ENCODE results near the gene PDIK1L.

DNA sequence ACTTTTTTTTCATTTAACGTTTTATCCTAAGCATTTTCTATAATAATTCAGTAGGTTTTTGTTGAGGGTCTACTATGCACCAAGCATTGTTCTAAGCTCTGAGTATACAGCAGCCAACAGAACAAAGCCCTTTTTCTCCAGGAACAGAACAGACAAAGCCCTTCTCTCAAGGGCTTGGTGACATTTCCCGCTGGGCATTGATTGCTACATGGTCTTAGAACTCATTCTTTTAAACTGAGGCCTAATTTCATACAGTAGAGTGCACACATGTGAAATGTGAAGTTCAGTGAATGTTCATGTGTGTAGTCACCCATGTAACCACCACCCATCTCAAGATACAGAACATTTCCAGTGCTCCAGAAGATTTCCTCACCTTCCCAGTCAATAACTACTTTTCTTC is 15.2 kb upstream of the PDIK1L start:
- TF ChIP-seq, protein P1, sequence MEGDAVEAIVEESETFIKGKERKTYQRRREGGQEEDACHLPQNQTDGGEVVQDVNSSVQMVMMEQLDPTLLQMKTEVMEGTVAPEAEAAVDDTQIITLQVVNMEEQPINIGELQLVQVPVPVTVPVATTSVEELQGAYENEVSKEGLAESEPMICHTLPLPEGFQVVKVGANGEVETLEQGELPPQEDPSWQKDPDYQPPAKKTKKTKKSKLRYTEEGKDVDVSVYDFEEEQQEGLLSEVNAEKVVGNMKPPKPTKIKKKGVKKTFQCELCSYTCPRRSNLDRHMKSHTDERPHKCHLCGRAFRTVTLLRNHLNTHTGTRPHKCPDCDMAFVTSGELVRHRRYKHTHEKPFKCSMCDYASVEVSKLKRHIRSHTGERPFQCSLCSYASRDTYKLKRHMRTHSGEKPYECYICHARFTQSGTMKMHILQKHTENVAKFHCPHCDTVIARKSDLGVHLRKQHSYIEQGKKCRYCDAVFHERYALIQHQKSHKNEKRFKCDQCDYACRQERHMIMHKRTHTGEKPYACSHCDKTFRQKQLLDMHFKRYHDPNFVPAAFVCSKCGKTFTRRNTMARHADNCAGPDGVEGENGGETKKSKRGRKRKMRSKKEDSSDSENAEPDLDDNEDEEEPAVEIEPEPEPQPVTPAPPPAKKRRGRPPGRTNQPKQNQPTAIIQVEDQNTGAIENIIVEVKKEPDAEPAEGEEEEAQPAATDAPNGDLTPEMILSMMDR (conservative IDR thresholded peaks at IDR 0.05 in 1 of 2, IDR thresholded peaks at IDR 0.05 in 1 of 2; ENCODE audit: extremely low read depth in 1 of 2, insufficient read depth in 1 of 2, low read depth in 1 of 2, low read length in 2 of 2), result no peak
- TF ChIP-seq EZH2 (IDR thresholded peaks at IDR 0.05; ENCODE audit: borderline replicate concordance, low read length), result no peak
